Smooth muscle cell (in vitro differentiated cells): ENCODE measurements around the gene PSMC5. TPM values are rescaled to one million over a fixed set of nuclear protein-coding genes. Genes with fewer than 3 reads are reported as not detected.

ENCODE experiments used
- DNase-seq: peaks from one replicate; lab custom pipeline; 2025; ENCODE audit not compliant: unreplicated experiment; lab: John Stamatoyannopoulos, UW
- H2AFZ ChIP-seq: fragments of 200-600 bp; sonication (generic); 2 replicates; pipeline ENCODE4 v1.6.0; 2016; ENCODE audit warnings: antibody characterized with exemption, low read depth, mild to moderate bottlenecking
- H3F3A ChIP-seq: fragments of 200-600 bp; sonication (generic); 2 replicates; pipeline ENCODE4 v1.6.0; 2017; ENCODE audit warnings: antibody characterized with exemption, low read depth
- H3K27ac ChIP-seq: fragments of 200-600 bp; sonication (generic); 2 replicates; pipeline ENCODE4 v1.5.1; 2016; ENCODE audit warnings: low read depth, mild to moderate bottlenecking
- H3K27me3 ChIP-seq: fragments of 200-600 bp; sonication (generic); 2 replicates; pipeline ENCODE4 v1.6.1; 2016; ENCODE audit warnings: low read depth, mild to moderate bottlenecking
- H3K36me3 ChIP-seq: fragments of 200-600 bp; sonication (generic); 2 replicates; pipeline ENCODE4 v1.5.1; 2016; ENCODE audit warnings: low read depth
- H3K4me1 ChIP-seq: fragments of 200-600 bp; sonication (generic); 2 replicates; pipeline ENCODE4 v1.5.1; 2016; ENCODE audit warnings: low read depth
- H3K4me2 ChIP-seq: fragments of 200-600 bp; sonication (generic); 2 replicates; pipeline ENCODE4 v1.6.0; 2016; ENCODE audit warnings: mild to moderate bottlenecking
- H3K4me3 ChIP-seq: fragments of 200-600 bp; sonication (generic); 2 replicates; pipeline ENCODE4 v1.5.1; 2016; ENCODE audit warnings: mild to moderate bottlenecking
- H3K79me2 ChIP-seq: fragments of 200-600 bp; sonication (generic); 2 replicates; pipeline ENCODE4 v1.6.0; 2016; ENCODE audit warnings: low read depth, mild to moderate bottlenecking
- H3K9ac ChIP-seq: fragments of 200-600 bp; sonication (generic); 2 replicates; pipeline ENCODE4 v1.6.0; 2016; ENCODE audit warnings: low read depth
- H3K9me3 ChIP-seq: fragments of 200-600 bp; sonication (generic); replicated peaks from 2 replicates; pipeline ENCODE4 v1.5.1; 2016; ENCODE audit warnings: low read depth
- H4K20me1 ChIP-seq: fragments of 200-600 bp; sonication (generic); 2 replicates; pipeline ENCODE4 v1.6.0; 2016; ENCODE audit warnings: low read depth
- CTCF ChIP-seq: fragments of 200-600 bp; sonication (generic); IDR thresholded peaks from 2 replicates; pipeline ENCODE4 v1.5.1; 2017; ENCODE audit warnings: borderline replicate concordance, mild to moderate bottlenecking, antibody characterized with exemption; ENCODE audit not compliant: insufficient read depth, poor library complexity, severe bottlenecking
- WGBS: methylation state at CpG from one replicate; pipeline ENCODE4 v1.1.7; 2016; ENCODE audit warnings: low lambda C conversion rate; 5-methylcytosine and 5-hydroxymethylcytosine counted together
- polyA plus RNA-seq: library from polyadenylated mRNA; unstranded; fragments of >200 nt; fragmentation: Nextera tagmentation; extraction: Ambion mirVana; gene quantifications from 2 replicates; pipeline ENCODE4 v1.2.1, GENCODE V29; 2016
- total RNA-seq: library from RNA; depleted of rRNA; stranded (reverse); fragments of >200 nt; gene quantifications from 2 replicates; pipeline ENCODE4 v1.2.3, GENCODE V29; 2014

Gene PSMC5
- total and polyA plus RNA-seq, 2 experiments from 2014 or later, result 46.2 to 132 TPM

- TF ChIP-seq CTCF, result no peak
- Histone ChIP-seq H3K27ac (no peak overlapping the region), H3K4me3 (no peak overlapping the region), H3K4me2 (no peak overlapping the region), H3K4me1 (no peaks in the 10 kb centered on the region), H3F3A (no peaks in the 10 kb centered on the region), H3K27me3 (no peaks in the 10 kb centered on the region), H4K20me1 (peaks cover 27% of the 10 kb centered on the region), H3K9me3 (no peaks in the 10 kb centered on the region), H3K9ac (no peak overlapping the region), H3K79me2 (peaks cover 30% of the 10 kb centered on the region), H2AFZ (no peak overlapping the region), H3K36me3 (peaks cover 58% of the 10 kb centered on the region)
- WGBS, result 92% methylated on average over 1 of the region's 1 CpG
- no peak for DNase-seq
These were observed 22.9 kb upstream of the PSMC5 start for GRCh38 chr17:63804328-63804727.

DNA sequence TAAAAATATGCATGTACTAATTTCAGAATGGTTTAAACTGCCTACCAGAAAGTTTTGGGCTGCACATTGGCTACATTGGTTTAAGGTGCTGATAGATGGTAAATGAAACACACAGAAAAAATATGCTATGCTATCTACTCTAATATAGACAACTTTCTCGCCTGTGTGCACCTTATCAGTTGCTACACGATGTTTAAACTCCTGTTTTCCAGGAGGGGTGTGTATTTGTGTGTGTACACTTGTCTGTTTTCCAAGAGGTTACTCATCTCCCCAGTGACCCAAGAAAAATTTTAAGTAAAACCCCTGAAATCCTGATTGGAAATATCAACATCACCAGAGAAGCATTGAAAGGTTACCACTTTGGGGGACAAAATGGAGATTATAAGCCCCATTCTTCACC, 21.6 kb upstream of the PSMC5 start:
- Histone ChIP-seq H3K9ac (no peak overlapping the region), H4K20me1 (peaks cover 19% of the 10 kb centered on the region), H3K4me1 (no peaks in the 10 kb centered on the region), H3K27me3 (no peaks in the 10 kb centered on the region), H3K9me3 (no peaks in the 10 kb centered on the region), H3K27ac (no peak overlapping the region), H3F3A (no peaks in the 10 kb centered on the region), H3K79me2 (peaks cover 30% of the 10 kb centered on the region), H2AFZ (no peak overlapping the region), H3K4me2 (no peak overlapping the region), H3K4me3 (no peak overlapping the region), H3K36me3 (peaks cover 64% of the 10 kb centered on the region)
- TF ChIP-seq CTCF, result no peak
- WGBS, result 92% methylated on average over 2 of the region's 2 CpGs
- no peak for DNase-seq

GRCh38 chr17:63809970-63810369, 17.3 kb upstream of the PSMC5 start:
- Histone ChIP-seq H3K4me3 (no peak overlapping the region), H3F3A (peaks cover 4% of the 10 kb centered on the region), H3K4me1 (no peaks in the 10 kb centered on the region), H4K20me1 (peaks cover 3% of the 10 kb centered on the region), H3K9ac (no peak overlapping the region), H3K27me3 (no peaks in the 10 kb centered on the region), H3K9me3 (no peaks in the 10 kb centered on the region), H3K36me3 (peaks cover 75% of the 10 kb centered on the region), H2AFZ (no peak overlapping the region), H3K4me2 (no peak overlapping the region), H3K79me2 (peaks cover 8% of the 10 kb centered on the region), H3K27ac (no peak overlapping the region)
- DNase-seq, result no peak
- WGBS, result 99% methylated on average over 9 of the region's 9 CpGs
- no peak for TF ChIP-seq CTCF

DNA sequence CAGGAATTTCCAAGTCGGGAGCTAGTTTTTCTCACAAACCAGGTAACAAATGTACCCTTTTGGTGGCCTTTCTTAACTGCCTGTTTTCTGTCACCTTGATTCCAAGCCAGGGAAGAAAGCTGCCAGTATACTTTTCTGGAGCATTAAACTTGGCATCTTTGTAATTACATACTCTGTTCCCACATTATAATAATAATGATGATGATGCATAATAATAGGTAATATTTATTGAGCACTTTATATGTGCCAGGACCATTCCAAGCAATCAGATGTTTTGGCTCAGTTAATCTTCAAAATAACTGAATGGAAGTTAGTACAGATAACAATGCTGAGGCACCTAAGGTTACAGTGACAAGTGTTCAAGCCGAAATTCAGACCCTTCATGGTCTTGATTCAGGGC, 11.1 kb upstream of the PSMC5 start:
- H3K9me3 ChIP-seq, result no peaks in the 10 kb centered on the region
- DNase-seq, result no peak
- no peak overlapping the region for H3K4me2 ChIP-seq
- WGBS, result 99% methylated on average over 2 of the region's 2 CpGs
- H3K4me1 ChIP-seq, result no peaks in the 10 kb centered on the region
- no peaks in the 10 kb centered on the region for H3K79me2 ChIP-seq
- H3F3A ChIP-seq, result peaks cover 30% of the 10 kb centered on the region
- H3K27me3 ChIP-seq, result no peaks in the 10 kb centered on the region
- H3K4me3 ChIP-seq, result no peak overlapping the region
- no peak overlapping the region for H3K27ac ChIP-seq
- H4K20me1 ChIP-seq, result peaks cover 19% of the 10 kb centered on the region
- no peak for TF ChIP-seq CTCF
- H2AFZ ChIP-seq, result no peak overlapping the region
- H3K36me3 ChIP-seq, result peaks cover 57% of the 10 kb centered on the region
- no peak overlapping the region for H3K9ac ChIP-seq
